ENCODE measurements around the gene LEKR1. TPM values are rescaled to one million over a fixed set of nuclear protein-coding genes. Genes with fewer than 3 reads are reported as not detected.

Gene LEKR1
- total and polyA plus RNA-seq, 2 donors (not counting 3 experiments of a cell fraction or from before 2014, with no cell fraction given): 0.07 to 0.64 TPM

- no peak for FAIRE-seq
- Histone ChIP-seq H3K9ac (replicated peaks; ENCODE audit: extremely low read depth, insufficient read depth, low read length) (no peak overlapping the region), H2AFZ (ENCODE audit: low read depth, low read length) (no peak overlapping the region), H3K4me2 (ENCODE audit: insufficient read depth, low read length) (no peak overlapping the region), H3K9me1 (replicated peaks; ENCODE audit: control insufficient read depth, extremely low read depth, insufficient read depth, low read length) (no peaks in the 10 kb centered on the region), H3K79me2 (ENCODE audit: control insufficient read depth, insufficient read depth, low read length) (no peaks in the 10 kb centered on the region), H3K4me1 (ENCODE audit: control insufficient read depth, extremely low read depth, insufficient read depth, low read length) (no peaks in the 10 kb centered on the region), H3K4me3 (replicated peaks in 1 of 3; ENCODE audit: insufficient read depth in 1 of 3, low read depth in 1 of 3, low read length in 3 of 3) (no peak overlapping the region), H4K20me1 (replicated peaks; ENCODE audit: control insufficient read depth, extremely low read depth, insufficient read depth, low read length) (no peaks in the 10 kb centered on the region), H3K9me3 (replicated peaks; ENCODE audit: control insufficient read depth, insufficient read depth, low read length) (no peaks in the 10 kb centered on the region), H3K36me3 (ENCODE audit: control insufficient read depth in 2 of 2, extremely low read depth in 1 of 2, insufficient read depth in 2 of 2, low read length in 2 of 2) (no peaks in the 10 kb centered on the region), H3K27me3 (ENCODE audit: control insufficient read depth in 2 of 2, insufficient read depth in 2 of 2, low read length in 2 of 2) (no peaks in the 10 kb centered on the region), H3K27ac (ENCODE audit: insufficient read depth, low read depth, low read length) (no peak overlapping the region)
- intact Hi-C loops (cut with micrococcal nuclease) (no loop called here), dilution Hi-C loops (cut with MboI; ENCODE audit: extremely low pct_ligation_motif_present, low sequenced_read_pairs) (no loop called here)
- no peak for DNase-seq (ENCODE audit: low read depth, low spot score)
- CTCF ChIA-PET: no interaction called here
- POLR2A ChIA-PET: no interaction called here
- no TSS peak for BruUV-seq (replicated peaks)
- TF ChIP-seq POLR2A (IDR thresholded peaks at IDR 0.05; ENCODE audit: low read depth, low read length): no peak
- no peak for TF ChIP-seq FOS (IDR thresholded peaks at IDR 0.05; ENCODE audit: borderline replicate concordance, insufficient read depth, low read length)
- TF ChIP-seq, protein P1, sequence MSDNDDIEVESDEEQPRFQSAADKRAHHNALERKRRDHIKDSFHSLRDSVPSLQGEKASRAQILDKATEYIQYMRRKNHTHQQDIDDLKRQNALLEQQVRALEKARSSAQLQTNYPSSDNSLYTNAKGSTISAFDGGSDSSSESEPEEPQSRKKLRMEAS (IDR thresholded peaks at IDR 0.05; ENCODE audit: insufficient read depth, insufficient read length): no peak
- TF ChIP-seq CTCF (IDR thresholded peaks at IDR 0.05; ENCODE audit: extremely low read depth in 1 of 2, insufficient read depth in 1 of 2, low read depth in 1 of 2, low read length in 2 of 2): no peak
- TF ChIP-seq EZH2 (IDR thresholded peaks at IDR 0.05; ENCODE audit: borderline replicate concordance, low read depth, low read length, severe bottlenecking): no peak
- TF ChIP-seq JUN (IDR thresholded peaks at IDR 0.05; ENCODE audit: borderline replicate concordance, insufficient read depth, insufficient read length, low read depth): no peak
- TF ChIP-seq MYC (IDR thresholded peaks at IDR 0.05; ENCODE audit: low read depth, low read length): no peak
- no peak for TF ChIP-seq GATA2 (IDR thresholded peaks at IDR 0.05; ENCODE audit: insufficient read depth, insufficient read length, low read depth, low read length)
- no peak for TF ChIP-seq POLR2AphosphoS5 (IDR thresholded peaks at IDR 0.05; ENCODE audit: insufficient read depth, low read depth, low read length)
These were observed 157.4 kb downstream of the LEKR1 start for GRCh38 chr3:156983559-156983958.

Measured in endothelial cell of umbilical vein (primary cell).